Endothelial cell of umbilical vein (primary cell): ENCODE results near the gene LYVE1. TPM values are rescaled to one million over a fixed set of nuclear protein-coding genes. Genes with fewer than 3 reads are reported as not detected.

ENCODE experiments used
- BruUV-seq: library from RNA; stranded (reverse); fragments of 400-500 nt; replicated peaks from 2 replicates; lab custom pipeline; 2021; lab: Mats Ljungman, UMichigan
- CTCF ChIA-PET: fragments of 300-600, 350-600 bp; sonication (Branson Sonifier 250); formaldehyde crosslinking; loops from one replicate; lab custom pipeline; 2021; ENCODE audit warnings: antibody characterized with exemption, inconsistent platforms; lab: Charles Lee
- POLR2A ChIA-PET: fragments of 300-600, 350-600 bp; sonication (Branson Sonifier 250); formaldehyde crosslinking; loops from one replicate; lab custom pipeline; 2021; ENCODE audit warnings: antibody characterized with exemption, inconsistent platforms; lab: Charles Lee
- DNase-seq: peaks from one replicate; pipeline ENCODE4 v3.0.0-alpha.2; 2011; ENCODE audit warnings: low read depth, low spot score
- FAIRE-seq: peaks from 2 replicates; lab custom pipeline; 2011; peaks lifted over from hg19 to GRCh38; lab: Jason Lieb, UNC
- H2AFZ ChIP-seq: 2 replicates; pipeline ENCODE4 v1.6.0; 2012; ENCODE audit warnings: low read depth, low read length, control low read depth, inconsistent platforms
- H3K27ac ChIP-seq: 2 replicates; pipeline ENCODE4 v1.5.1; 2011; ENCODE audit warnings: low read depth, mild to moderate bottlenecking, control low read depth, low read length, moderate library complexity; ENCODE audit not compliant: insufficient read depth
- H3K27me3 ChIP-seq, 2 experiments: 2 replicates each; pipeline versions ENCODE4 v1.6.0 to v1.6.1; 2011; ENCODE audit warnings: low read length in 2 of 2, mixed read lengths in 1 of 2; ENCODE audit not compliant: control insufficient read depth in 2 of 2, insufficient read depth in 2 of 2
- H3K36me3 ChIP-seq, 2 experiments: 2 replicates in 1 of 2; 3 replicates in 1 of 2; pipeline ENCODE4 v1.5.1; 2011; ENCODE audit warnings: low read length in 2 of 2, mild to moderate bottlenecking in 1 of 2, moderate library complexity in 1 of 2; ENCODE audit not compliant: control insufficient read depth in 2 of 2, insufficient read depth in 2 of 2; ENCODE audit errors: extremely low read depth in 1 of 2
- H3K4me1 ChIP-seq: 3 replicates; pipeline ENCODE4 v1.5.1; 2011; ENCODE audit warnings: mild to moderate bottlenecking, low read length; ENCODE audit not compliant: control insufficient read depth, insufficient read depth; ENCODE audit errors: extremely low read depth
- H3K4me2 ChIP-seq: 2 replicates; pipeline ENCODE4 v1.6.1; 2011; ENCODE audit warnings: low read length, control low read depth, mixed read lengths; ENCODE audit not compliant: insufficient read depth
- H3K4me3 ChIP-seq, 3 experiments: fragments of 200-600 bp in 1 of 3; sonication (generic), shearing (Covaris generic) in 1 of 3; replicated peaks in 1 of 3; 2 replicates each; pipeline ENCODE4 v1.5.1; 2011 to 2016; ENCODE audit warnings: control low read depth in 3 of 3, low read length in 3 of 3, mild to moderate bottlenecking in 2 of 3, inconsistent platforms in 1 of 3, low read depth in 1 of 3, moderate library complexity in 1 of 3; ENCODE audit not compliant: insufficient read depth in 1 of 3
- H3K79me2 ChIP-seq: 2 replicates; pipeline ENCODE4 v1.6.0; 2012; ENCODE audit warnings: low read length, inconsistent platforms; ENCODE audit not compliant: control insufficient read depth, insufficient read depth
- H3K9ac ChIP-seq: replicated peaks from 2 replicates; pipeline ENCODE3; 2011; ENCODE audit warnings: low read length, control low read depth; ENCODE audit not compliant: insufficient read depth; ENCODE audit errors: extremely low read depth
- H3K9me1 ChIP-seq: replicated peaks from 3 replicates; pipeline ENCODE4 v1.6.0; 2011; ENCODE audit warnings: mild to moderate bottlenecking, low read length; ENCODE audit not compliant: control insufficient read depth, insufficient read depth; ENCODE audit errors: extremely low read depth
- H3K9me3 ChIP-seq: replicated peaks from 2 replicates; pipeline ENCODE4 v1.5.1; 2012; ENCODE audit warnings: low read length, inconsistent platforms; ENCODE audit not compliant: control insufficient read depth, insufficient read depth
- H4K20me1 ChIP-seq: replicated peaks from 2 replicates; pipeline ENCODE3; 2011; ENCODE audit warnings: mild to moderate bottlenecking, low read length; ENCODE audit not compliant: control insufficient read depth, insufficient read depth; ENCODE audit errors: extremely low read depth
- CTCF ChIP-seq, 2 donors: IDR thresholded peaks; 1 replicate in 1 of 2; 2 replicates in 1 of 2; pipeline ENCODE4 v1.5.1; 2011; ENCODE audit warnings: low read length in 2 of 2, mild to moderate bottlenecking in 2 of 2, moderate library complexity in 2 of 2, control low read depth in 1 of 2, inconsistent platforms in 1 of 2, low read depth in 1 of 2; ENCODE audit not compliant: insufficient read depth in 1 of 2; ENCODE audit errors: extremely low read depth in 1 of 2
- EZH2 ChIP-seq: IDR thresholded peaks from 2 replicates; pipeline ENCODE4 v1.6.1; 2012; ENCODE audit warnings: borderline replicate concordance, low read depth, mild to moderate bottlenecking, moderate library complexity, low read length, inconsistent platforms; ENCODE audit not compliant: severe bottlenecking
- FOS ChIP-seq: IDR thresholded peaks from 2 replicates; pipeline ENCODE4 v1.6.1; 2011; ENCODE audit warnings: mild to moderate bottlenecking, low read length, moderate library complexity, borderline replicate concordance; ENCODE audit not compliant: insufficient read depth
- GATA2 ChIP-seq: IDR thresholded peaks from 2 replicates; pipeline ENCODE4 v1.7.0; 2011; ENCODE audit warnings: low read depth, mild to moderate bottlenecking, moderate library complexity, mixed read lengths, low read length; ENCODE audit not compliant: insufficient read length, insufficient read depth
- JUN ChIP-seq: IDR thresholded peaks from 2 replicates; pipeline ENCODE4 v1.6.1; 2011; ENCODE audit warnings: borderline replicate concordance, low read depth; ENCODE audit not compliant: insufficient read length, insufficient read depth
- MAX ChIP-seq: IDR thresholded peaks from 2 replicates; pipeline ENCODE4 v1.6.1; 2011; ENCODE audit not compliant: insufficient read depth, insufficient read length
- MYC ChIP-seq: IDR thresholded peaks from one replicate; pipeline ENCODE4 v1.6.1; 2011; ENCODE audit warnings: mild to moderate bottlenecking, low read depth, low read length
- POLR2A ChIP-seq: IDR thresholded peaks from 2 replicates; pipeline ENCODE4 v1.6.1; 2012; ENCODE audit warnings: low read depth, mild to moderate bottlenecking, control low read depth, low read length
- POLR2AphosphoS5 ChIP-seq: IDR thresholded peaks from 2 replicates; pipeline ENCODE4 v1.6.1; 2012; ENCODE audit warnings: low read depth, mild to moderate bottlenecking, control low read depth, low read length, moderate library complexity; ENCODE audit not compliant: insufficient read depth
- dilution Hi-C: fragments of 300-500 bp; cut with MboI; formaldehyde crosslinking; loops from one replicate; pipeline ENCODE4 v1.15.0; 2019; ENCODE audit warnings: low sequenced_read_pairs; ENCODE audit not compliant: extremely low pct_ligation_motif_present
- intact Hi-C: fragments of 100-400 bp; cut with micrococcal nuclease; formaldehyde crosslinking; loops from one replicate; pipeline ENCODE4 v1.10.0; 2022
- polyA plus RNA-seq, 4 experiments: library from polyadenylated mRNA; depleted of rRNA in 3 of 4; stranded (reverse) in 3 of 4; unstranded in 1 of 4; fragments of >200 nt; gene quantifications; 2 replicates each; pipeline versions ENCODE4 v1.2.1 to v1.2.3, GENCODE V29; 2011 to 2012; ENCODE audit warnings: missing spikeins in 1 of 4
- total RNA-seq: library from RNA; stranded (reverse); gene quantifications from 2 replicates; pipeline ENCODE4 v1.2.3, GENCODE V29; 2021

The LYVE1 gene
- total and polyA plus RNA-seq, 2 donors (not counting 3 experiments of a cell fraction or from before 2014, with no cell fraction given), result 4.6 to 7.6 TPM

- H2AFZ ChIP-seq, result no peak overlapping the region
- no peak overlapping the region for H3K9ac ChIP-seq
- no peaks in the 10 kb centered on the region for H4K20me1 ChIP-seq
- POLR2A ChIA-PET, result interaction anchor here (1.7 kb wide), 1 partner anchor 11 kb away, joined by 7 read pairs; no protein-coding TSS in a partner anchor
- H3K79me2 ChIP-seq, result no peaks in the 10 kb centered on the region
- H3K4me2 ChIP-seq, result no peak overlapping the region
- intact Hi-C loops (loop anchor here (1.0 kb wide), 1 partner anchor 8 kb away; no protein-coding TSS in a partner anchor), dilution Hi-C loops (no loop called here)
- no peak for FAIRE-seq
- DNase-seq, result no peak
- H3K9me1 ChIP-seq, result no peaks in the 10 kb centered on the region
- H3K9me3 ChIP-seq, result no peaks in the 10 kb centered on the region
- TF ChIP-seq CTCF (IDR thresholded peaks at IDR 0.05; ENCODE audit: extremely low read depth in 1 of 2, insufficient read depth in 1 of 2, low read depth in 1 of 2, low read length in 2 of 2), result no peak
- no peak for TF ChIP-seq MYC
- TF ChIP-seq EZH2, result no peak
- TF ChIP-seq GATA2, result no peak
- TF ChIP-seq FOS, result no peak
- no peak for TF ChIP-seq MAX
- no peak for TF ChIP-seq JUN
- no peak for TF ChIP-seq POLR2A
- no peak for TF ChIP-seq POLR2AphosphoS5
- no peak overlapping the region for H3K27ac ChIP-seq
- no TSS peak for BruUV-seq
- no peaks in the 10 kb centered on the region for H3K27me3 ChIP-seq
- CTCF ChIA-PET, result interaction anchor here (1.7 to 2.3 kb wide), 2 partner anchors 11 to 32 kb away, joined by 8 to 9 read pairs; partner anchors contain the start of gene RNF141
- H3K36me3 ChIP-seq, result no peaks in the 10 kb centered on the region
- H3K4me3 ChIP-seq, result no peak overlapping the region
- peaks cover 21% of the 10 kb centered on the region for H3K4me1 ChIP-seq
Observed at GRCh38 chr11:10573028-10573427, 4.6 kb upstream of the LYVE1 start.
